HEK293 (cell line): ENCODE results near the gene LDB1.

Experiments
- YY1 ChIP-seq: fragments of 450-650 bp; formaldehyde crosslinking; IDR thresholded peaks from 2 replicates; pipeline ENCODE4 v1.5.1; 2018; ENCODE audit warnings: missing biosample characterization, missing genetic modification characterization
- ZNF133 ChIP-seq: fragments of 450-650 bp; formaldehyde crosslinking; IDR thresholded peaks from 2 replicates; pipeline ENCODE4 v1.5.1; 2016; ENCODE audit warnings: missing biosample characterization, missing genetic modification characterization
- ZNF211 ChIP-seq: fragments of 450-650 bp; formaldehyde crosslinking; IDR thresholded peaks from 2 replicates; pipeline ENCODE4 v1.5.1; 2016; ENCODE audit warnings: low read depth, missing biosample characterization, missing genetic modification characterization
- ZNF624 ChIP-seq: fragments of 450-650 bp; formaldehyde crosslinking; IDR thresholded peaks from 2 replicates; pipeline ENCODE4 v1.5.1; 2017; ENCODE audit warnings: missing biosample characterization, missing genetic modification characterization
- ZXDB ChIP-seq: fragments of 450-650 bp; formaldehyde crosslinking; IDR thresholded peaks from 2 replicates; pipeline ENCODE4 v1.5.1; 2016; ENCODE audit warnings: missing biosample characterization, missing genetic modification characterization
- TF ChIP-seq, protein P1 (sequence below): fragments of 450-650 bp; formaldehyde crosslinking; IDR thresholded peaks from 2 replicates; pipeline ENCODE4 v1.5.1; 2016; ENCODE audit warnings: missing biosample characterization, missing genetic modification characterization
- TF ChIP-seq, protein P2 (sequence below): fragments of 450-650 bp; formaldehyde crosslinking; IDR thresholded peaks from 2 replicates; pipeline ENCODE4 v1.5.1; 2016; ENCODE audit warnings: missing biosample characterization, missing genetic modification characterization
- TF ChIP-seq, protein P3 (sequence below): fragments of 450-650 bp; formaldehyde crosslinking; IDR thresholded peaks from 2 replicates; pipeline ENCODE4 v1.5.1; 2016; ENCODE audit warnings: missing biosample characterization, missing genetic modification characterization
- TF ChIP-seq, protein P4 (sequence below): fragments of 450-650 bp; IDR thresholded peaks from 2 replicates; pipeline ENCODE4 v1.5.1; 2018; ENCODE audit warnings: missing biosample characterization, missing genetic modification characterization

DNA sequence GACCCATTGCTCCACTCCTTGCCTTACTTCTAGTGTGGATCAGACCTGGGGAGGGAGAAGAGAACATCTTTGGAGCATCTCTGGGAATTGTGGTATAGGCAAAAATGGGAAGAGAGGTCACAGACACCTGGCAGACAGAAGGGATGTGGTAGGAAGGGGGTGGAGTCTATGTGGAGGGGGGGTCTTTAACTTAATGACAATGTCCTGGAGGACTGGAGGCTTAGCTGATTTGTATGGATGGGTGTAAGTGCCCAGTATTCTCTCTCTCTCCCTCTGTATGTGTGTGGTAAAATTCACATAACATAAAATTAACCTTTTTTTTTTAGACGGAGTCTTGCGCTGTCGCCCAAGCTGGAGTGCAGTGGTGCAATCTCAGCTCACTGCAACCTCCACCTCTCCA lies 3.1 kb upstream of the LDB1 start:
- TF ChIP-seq, protein P1, sequence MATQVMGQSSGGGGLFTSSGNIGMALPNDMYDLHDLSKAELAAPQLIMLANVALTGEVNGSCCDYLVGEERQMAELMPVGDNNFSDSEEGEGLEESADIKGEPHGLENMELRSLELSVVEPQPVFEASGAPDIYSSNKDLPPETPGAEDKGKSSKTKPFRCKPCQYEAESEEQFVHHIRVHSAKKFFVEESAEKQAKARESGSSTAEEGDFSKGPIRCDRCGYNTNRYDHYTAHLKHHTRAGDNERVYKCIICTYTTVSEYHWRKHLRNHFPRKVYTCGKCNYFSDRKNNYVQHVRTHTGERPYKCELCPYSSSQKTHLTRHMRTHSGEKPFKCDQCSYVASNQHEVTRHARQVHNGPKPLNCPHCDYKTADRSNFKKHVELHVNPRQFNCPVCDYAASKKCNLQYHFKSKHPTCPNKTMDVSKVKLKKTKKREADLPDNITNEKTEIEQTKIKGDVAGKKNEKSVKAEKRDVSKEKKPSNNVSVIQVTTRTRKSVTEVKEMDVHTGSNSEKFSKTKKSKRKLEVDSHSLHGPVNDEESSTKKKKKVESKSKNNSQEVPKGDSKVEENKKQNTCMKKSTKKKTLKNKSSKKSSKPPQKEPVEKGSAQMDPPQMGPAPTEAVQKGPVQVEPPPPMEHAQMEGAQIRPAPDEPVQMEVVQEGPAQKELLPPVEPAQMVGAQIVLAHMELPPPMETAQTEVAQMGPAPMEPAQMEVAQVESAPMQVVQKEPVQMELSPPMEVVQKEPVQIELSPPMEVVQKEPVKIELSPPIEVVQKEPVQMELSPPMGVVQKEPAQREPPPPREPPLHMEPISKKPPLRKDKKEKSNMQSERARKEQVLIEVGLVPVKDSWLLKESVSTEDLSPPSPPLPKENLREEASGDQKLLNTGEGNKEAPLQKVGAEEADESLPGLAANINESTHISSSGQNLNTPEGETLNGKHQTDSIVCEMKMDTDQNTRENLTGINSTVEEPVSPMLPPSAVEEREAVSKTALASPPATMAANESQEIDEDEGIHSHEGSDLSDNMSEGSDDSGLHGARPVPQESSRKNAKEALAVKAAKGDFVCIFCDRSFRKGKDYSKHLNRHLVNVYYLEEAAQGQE = no peak
- TF ChIP-seq YY1 (tag by site-specific recombination) (no peak), ZXDB (no peak), ZNF624 (no peak), ZNF211 (tag by site-specific recombination) (no peak), ZNF133 (tag by site-specific recombination) (no peak)
- TF ChIP-seq, protein P2, sequence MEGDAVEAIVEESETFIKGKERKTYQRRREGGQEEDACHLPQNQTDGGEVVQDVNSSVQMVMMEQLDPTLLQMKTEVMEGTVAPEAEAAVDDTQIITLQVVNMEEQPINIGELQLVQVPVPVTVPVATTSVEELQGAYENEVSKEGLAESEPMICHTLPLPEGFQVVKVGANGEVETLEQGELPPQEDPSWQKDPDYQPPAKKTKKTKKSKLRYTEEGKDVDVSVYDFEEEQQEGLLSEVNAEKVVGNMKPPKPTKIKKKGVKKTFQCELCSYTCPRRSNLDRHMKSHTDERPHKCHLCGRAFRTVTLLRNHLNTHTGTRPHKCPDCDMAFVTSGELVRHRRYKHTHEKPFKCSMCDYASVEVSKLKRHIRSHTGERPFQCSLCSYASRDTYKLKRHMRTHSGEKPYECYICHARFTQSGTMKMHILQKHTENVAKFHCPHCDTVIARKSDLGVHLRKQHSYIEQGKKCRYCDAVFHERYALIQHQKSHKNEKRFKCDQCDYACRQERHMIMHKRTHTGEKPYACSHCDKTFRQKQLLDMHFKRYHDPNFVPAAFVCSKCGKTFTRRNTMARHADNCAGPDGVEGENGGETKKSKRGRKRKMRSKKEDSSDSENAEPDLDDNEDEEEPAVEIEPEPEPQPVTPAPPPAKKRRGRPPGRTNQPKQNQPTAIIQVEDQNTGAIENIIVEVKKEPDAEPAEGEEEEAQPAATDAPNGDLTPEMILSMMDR = no peak
- TF ChIP-seq, protein P3, sequence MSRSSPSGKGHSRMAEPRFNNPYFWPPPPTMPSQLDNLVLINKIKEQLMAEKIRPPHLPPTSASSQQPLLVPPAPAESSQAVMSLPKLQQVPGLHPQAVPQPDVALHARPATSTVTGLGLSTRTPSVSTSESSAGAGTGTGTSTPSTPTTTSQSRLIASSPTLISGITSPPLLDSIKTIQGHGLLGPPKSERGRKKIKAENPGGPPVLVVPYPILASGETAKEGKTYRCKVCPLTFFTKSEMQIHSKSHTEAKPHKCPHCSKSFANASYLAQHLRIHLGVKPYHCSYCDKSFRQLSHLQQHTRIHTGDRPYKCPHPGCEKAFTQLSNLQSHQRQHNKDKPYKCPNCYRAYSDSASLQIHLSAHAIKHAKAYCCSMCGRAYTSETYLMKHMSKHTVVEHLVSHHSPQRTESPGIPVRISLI (tag by site-specific recombination) = no peak
- TF ChIP-seq, protein P4, sequence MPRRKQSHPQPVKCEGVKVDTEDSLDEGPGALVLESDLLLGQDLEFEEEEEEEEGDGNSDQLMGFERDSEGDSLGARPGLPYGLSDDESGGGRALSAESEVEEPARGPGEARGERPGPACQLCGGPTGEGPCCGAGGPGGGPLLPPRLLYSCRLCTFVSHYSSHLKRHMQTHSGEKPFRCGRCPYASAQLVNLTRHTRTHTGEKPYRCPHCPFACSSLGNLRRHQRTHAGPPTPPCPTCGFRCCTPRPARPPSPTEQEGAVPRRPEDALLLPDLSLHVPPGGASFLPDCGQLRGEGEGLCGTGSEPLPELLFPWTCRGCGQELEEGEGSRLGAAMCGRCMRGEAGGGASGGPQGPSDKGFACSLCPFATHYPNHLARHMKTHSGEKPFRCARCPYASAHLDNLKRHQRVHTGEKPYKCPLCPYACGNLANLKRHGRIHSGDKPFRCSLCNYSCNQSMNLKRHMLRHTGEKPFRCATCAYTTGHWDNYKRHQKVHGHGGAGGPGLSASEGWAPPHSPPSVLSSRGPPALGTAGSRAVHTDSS (tag by site-specific recombination) = no peak
